ENCODE measurements around the gene CACNG5.

DNA sequence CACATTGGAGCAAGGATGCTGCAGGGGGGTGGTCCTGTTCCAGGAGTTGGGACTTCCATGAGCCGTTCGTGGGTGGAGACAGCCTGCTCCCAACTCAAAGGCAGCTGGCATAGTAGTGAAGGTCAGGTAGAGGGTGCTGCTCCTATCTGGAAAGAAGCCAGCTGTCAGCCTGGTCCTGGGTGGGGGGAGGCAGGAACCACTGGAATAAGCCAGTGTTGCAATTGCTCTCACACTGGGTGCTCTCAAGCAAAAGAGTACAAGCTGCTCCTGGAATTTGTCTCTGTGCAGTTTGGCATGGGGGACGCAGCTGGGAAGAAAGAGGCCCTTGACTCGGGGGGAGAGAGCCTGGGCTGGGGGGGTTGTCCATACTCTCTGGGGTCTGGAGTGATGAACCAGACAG, 8.7 kb downstream of the CACNG5 start:
- TF ChIP-seq CTCF (conservative IDR thresholded peaks at IDR 0.05 in 1 of 2, IDR thresholded peaks at IDR 0.05 in 1 of 2; ENCODE audit: low read depth in 1 of 2, low read length in 2 of 2), result no peak
- no peak for TF ChIP-seq EZH2 (IDR thresholded peaks at IDR 0.05; ENCODE audit: low read length, missing control alignments)

Measured in fibroblast of lung (primary cell).